ENCODE data around the gene CERS6. TPM values are rescaled to one million over a fixed set of nuclear protein-coding genes. Genes with fewer than 3 reads are reported as not detected.

The CERS6 gene
- total and polyA plus RNA-seq, 10 of the 15 experiments (the other 5 are each of a cell fraction or from before 2014, with no cell fraction given): 1.3 to 20.4 (median 14.1) TPM

DNA sequence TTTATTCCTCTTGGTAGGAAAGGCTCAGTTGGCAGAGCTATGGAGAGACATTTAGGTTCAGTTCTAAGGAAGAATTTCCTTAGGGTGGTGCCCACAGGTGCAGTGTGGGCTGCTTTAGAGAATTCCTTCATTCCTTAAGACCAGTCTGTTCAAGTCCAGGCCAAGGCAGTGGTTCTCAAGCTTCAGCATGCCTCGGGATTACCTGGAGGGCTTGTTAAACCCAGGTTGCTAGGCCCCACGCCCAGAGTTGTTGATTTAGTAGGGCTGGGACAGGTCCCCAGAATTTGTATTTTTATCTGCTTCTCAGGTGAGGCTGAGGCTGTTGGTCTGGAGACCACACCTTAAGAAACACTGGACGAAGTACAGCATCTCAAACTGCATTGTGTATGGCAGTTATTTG, 68.9 kb downstream of the CERS6 start:
- no peak overlapping the region for H3K4me2 ChIP-seq (ENCODE audit: control insufficient read depth, insufficient read depth)
- ChIA-PET RAD21 (ENCODE audit: unreplicated experiment) (no interaction called here), SMC1A (ENCODE audit: uncharacterized antibody, unreplicated experiment) (interaction anchor here (0.9 to 1.5 kb wide), 2 partner anchors 26 to 57 kb away, joined by 3 to 4 read pairs; no protein-coding TSS in a partner anchor), CTCF (no interaction called here), POLR2A (interaction anchor here (0.6 kb wide), 1 partner anchor 174 kb away, joined by 3 read pairs; no protein-coding TSS in a partner anchor)
- in situ Hi-C loops (cut with MboI): no loop called here
- BruUV-seq (replicated peaks): no TSS peak
- peaks cover 39% of the 10 kb centered on the region for H3K4me1 ChIP-seq (ENCODE audit: control insufficient read depth, insufficient read depth, low read length)
- no peak overlapping the region for H3K4me3 ChIP-seq
- H3K9me3 ChIP-seq (replicated peaks; ENCODE audit: control insufficient read depth, insufficient read depth, low read length): no peaks in the 10 kb centered on the region
- H3K79me2 ChIP-seq (ENCODE audit: control insufficient read depth, insufficient read depth, low read length): peaks cover 64% of the 10 kb centered on the region
- no peak overlapping the region for H3K27ac ChIP-seq (ENCODE audit: control insufficient read depth, insufficient read depth)
- no peak overlapping the region for H3K9ac ChIP-seq (ENCODE audit: control insufficient read depth, insufficient read depth, low read length)
- no peak for FAIRE-seq
- H3K27me3 ChIP-seq (replicated peaks in 1 of 2; ENCODE audit: control insufficient read depth in 2 of 2, insufficient read depth in 2 of 2, low read length in 1 of 2): no peaks in the 10 kb centered on the region
- intact Hi-C loops (cut with micrococcal nuclease; ENCODE audit: unreplicated experiment): no loop called here
- no peak for DNase-seq (ENCODE audit: low read depth, low spot score)
- H2AFZ ChIP-seq (ENCODE audit: control insufficient read depth, low read depth, low read length): no peak overlapping the region
- WGBS (ENCODE audit: insufficient coverage, insufficient replicate concordance, low lambda C conversion rate, missing lambda C conversion rate): 100% methylated on average over 3 of the region's 3 CpGs
- no peak for ATAC-seq
- no peaks in the 10 kb centered on the region for H3K36me3 ChIP-seq (ENCODE audit: control insufficient read depth in 2 of 2, insufficient read depth in 2 of 2, low read length in 1 of 2)
- no peaks in the 10 kb centered on the region; the same call in 1 of the 2 replicates for H4K20me1 ChIP-seq (ENCODE audit: control insufficient read depth, insufficient read depth)
- TF ChIP-seq IKZF1 (conservative IDR thresholded peaks at IDR 0.05) (no peak), SMAD5 (IDR thresholded peaks at IDR 0.05; ENCODE audit: low read depth) (no peak), NR2F1 (conservative IDR thresholded peaks at IDR 0.05) (no peak), ZNF274 (IDR thresholded peaks at IDR 0.05; ENCODE audit: insufficient read depth, insufficient read length) (no peak)
- TF ChIP-seq, protein P1, sequence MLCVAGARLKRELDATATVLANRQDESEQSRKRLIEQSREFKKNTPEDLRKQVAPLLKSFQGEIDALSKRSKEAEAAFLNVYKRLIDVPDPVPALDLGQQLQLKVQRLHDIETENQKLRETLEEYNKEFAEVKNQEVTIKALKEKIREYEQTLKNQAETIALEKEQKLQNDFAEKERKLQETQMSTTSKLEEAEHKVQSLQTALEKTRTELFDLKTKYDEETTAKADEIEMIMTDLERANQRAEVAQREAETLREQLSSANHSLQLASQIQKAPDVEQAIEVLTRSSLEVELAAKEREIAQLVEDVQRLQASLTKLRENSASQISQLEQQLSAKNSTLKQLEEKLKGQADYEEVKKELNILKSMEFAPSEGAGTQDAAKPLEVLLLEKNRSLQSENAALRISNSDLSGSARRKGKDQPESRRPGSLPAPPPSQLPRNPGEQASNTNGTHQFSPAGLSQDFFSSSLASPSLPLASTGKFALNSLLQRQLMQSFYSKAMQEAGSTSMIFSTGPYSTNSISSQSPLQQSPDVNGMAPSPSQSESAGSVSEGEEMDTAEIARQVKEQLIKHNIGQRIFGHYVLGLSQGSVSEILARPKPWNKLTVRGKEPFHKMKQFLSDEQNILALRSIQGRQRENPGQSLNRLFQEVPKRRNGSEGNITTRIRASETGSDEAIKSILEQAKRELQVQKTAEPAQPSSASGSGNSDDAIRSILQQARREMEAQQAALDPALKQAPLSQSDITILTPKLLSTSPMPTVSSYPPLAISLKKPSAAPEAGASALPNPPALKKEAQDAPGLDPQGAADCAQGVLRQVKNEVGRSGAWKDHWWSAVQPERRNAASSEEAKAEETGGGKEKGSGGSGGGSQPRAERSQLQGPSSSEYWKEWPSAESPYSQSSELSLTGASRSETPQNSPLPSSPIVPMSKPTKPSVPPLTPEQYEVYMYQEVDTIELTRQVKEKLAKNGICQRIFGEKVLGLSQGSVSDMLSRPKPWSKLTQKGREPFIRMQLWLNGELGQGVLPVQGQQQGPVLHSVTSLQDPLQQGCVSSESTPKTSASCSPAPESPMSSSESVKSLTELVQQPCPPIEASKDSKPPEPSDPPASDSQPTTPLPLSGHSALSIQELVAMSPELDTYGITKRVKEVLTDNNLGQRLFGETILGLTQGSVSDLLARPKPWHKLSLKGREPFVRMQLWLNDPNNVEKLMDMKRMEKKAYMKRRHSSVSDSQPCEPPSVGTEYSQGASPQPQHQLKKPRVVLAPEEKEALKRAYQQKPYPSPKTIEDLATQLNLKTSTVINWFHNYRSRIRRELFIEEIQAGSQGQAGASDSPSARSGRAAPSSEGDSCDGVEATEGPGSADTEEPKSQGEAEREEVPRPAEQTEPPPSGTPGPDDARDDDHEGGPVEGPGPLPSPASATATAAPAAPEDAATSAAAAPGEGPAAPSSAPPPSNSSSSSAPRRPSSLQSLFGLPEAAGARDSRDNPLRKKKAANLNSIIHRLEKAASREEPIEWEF (IDR thresholded peaks at IDR 0.05; ENCODE audit: insufficient replicate concordance, low read depth, low read length): no peak
- TF ChIP-seq, protein P2, sequence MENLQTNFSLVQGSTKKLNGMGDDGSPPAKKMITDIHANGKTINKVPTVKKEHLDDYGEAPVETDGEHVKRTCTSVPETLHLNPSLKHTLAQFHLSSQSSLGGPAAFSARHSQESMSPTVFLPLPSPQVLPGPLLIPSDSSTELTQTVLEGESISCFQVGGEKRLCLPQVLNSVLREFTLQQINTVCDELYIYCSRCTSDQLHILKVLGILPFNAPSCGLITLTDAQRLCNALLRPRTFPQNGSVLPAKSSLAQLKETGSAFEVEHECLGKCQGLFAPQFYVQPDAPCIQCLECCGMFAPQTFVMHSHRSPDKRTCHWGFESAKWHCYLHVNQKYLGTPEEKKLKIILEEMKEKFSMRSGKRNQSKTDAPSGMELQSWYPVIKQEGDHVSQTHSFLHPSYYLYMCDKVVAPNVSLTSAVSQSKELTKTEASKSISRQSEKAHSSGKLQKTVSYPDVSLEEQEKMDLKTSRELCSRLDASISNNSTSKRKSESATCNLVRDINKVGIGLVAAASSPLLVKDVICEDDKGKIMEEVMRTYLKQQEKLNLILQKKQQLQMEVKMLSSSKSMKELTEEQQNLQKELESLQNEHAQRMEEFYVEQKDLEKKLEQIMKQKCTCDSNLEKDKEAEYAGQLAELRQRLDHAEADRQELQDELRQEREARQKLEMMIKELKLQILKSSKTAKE (IDR thresholded peaks at IDR 0.05; ENCODE audit: low read depth, poor library complexity, severe bottlenecking): no peak
- TF ChIP-seq, protein P3, sequence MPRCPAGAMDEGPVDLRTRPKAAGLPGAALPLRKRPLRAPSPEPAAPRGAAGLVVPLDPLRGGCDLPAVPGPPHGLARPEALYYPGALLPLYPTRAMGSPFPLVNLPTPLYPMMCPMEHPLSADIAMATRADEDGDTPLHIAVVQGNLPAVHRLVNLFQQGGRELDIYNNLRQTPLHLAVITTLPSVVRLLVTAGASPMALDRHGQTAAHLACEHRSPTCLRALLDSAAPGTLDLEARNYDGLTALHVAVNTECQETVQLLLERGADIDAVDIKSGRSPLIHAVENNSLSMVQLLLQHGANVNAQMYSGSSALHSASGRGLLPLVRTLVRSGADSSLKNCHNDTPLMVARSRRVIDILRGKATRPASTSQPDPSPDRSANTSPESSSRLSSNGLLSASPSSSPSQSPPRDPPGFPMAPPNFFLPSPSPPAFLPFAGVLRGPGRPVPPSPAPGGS (IDR thresholded peaks at IDR 0.05; ENCODE audit: borderline replicate concordance, insufficient read depth, low read depth, low read length, poor library complexity, severe bottlenecking): no peak
- TF ChIP-seq, protein P4, sequence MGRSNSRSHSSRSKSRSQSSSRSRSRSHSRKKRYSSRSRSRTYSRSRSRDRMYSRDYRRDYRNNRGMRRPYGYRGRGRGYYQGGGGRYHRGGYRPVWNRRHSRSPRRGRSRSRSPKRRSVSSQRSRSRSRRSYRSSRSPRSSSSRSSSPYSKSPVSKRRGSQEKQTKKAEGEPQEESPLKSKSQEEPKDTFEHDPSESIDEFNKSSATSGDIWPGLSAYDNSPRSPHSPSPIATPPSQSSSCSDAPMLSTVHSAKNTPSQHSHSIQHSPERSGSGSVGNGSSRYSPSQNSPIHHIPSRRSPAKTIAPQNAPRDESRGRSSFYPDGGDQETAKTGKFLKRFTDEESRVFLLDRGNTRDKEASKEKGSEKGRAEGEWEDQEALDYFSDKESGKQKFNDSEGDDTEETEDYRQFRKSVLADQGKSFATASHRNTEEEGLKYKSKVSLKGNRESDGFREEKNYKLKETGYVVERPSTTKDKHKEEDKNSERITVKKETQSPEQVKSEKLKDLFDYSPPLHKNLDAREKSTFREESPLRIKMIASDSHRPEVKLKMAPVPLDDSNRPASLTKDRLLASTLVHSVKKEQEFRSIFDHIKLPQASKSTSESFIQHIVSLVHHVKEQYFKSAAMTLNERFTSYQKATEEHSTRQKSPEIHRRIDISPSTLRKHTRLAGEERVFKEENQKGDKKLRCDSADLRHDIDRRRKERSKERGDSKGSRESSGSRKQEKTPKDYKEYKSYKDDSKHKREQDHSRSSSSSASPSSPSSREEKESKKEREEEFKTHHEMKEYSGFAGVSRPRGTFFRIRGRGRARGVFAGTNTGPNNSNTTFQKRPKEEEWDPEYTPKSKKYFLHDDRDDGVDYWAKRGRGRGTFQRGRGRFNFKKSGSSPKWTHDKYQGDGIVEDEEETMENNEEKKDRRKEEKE (IDR thresholded peaks at IDR 0.05): no peak
- TF ChIP-seq, protein P5, sequence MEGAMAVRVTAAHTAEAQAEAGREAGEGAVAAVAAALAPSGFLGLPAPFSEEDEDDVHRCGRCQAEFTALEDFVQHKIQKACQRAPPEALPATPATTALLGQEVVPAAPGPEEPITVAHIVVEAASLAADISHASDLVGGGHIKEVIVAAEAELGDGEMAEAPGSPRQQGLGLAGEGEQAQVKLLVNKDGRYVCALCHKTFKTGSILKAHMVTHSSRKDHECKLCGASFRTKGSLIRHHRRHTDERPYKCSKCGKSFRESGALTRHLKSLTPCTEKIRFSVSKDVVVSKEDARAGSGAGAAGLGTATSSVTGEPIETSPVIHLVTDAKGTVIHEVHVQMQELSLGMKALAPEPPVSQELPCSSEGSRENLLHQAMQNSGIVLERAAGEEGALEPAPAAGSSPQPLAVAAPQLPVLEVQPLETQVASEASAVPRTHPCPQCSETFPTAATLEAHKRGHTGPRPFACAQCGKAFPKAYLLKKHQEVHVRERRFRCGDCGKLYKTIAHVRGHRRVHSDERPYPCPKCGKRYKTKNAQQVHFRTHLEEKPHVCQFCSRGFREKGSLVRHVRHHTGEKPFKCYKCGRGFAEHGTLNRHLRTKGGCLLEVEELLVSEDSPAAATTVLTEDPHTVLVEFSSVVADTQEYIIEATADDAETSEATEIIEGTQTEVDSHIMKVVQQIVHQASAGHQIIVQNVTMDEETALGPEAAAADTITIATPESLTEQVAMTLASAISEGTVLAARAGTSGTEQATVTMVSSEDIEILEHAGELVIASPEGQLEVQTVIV (IDR thresholded peaks at IDR 0.05; ENCODE audit: borderline replicate concordance, partially characterized antibody): no peak

All from GM12878 (cell line).